Nephron (organoid): Measurements from ENCODE around the gene APMAP.
"Not testable (repeated sequence)": the region's sequence is repeated elsewhere in the genome, so short reads cannot be mapped to it uniquely, and the experiment has no call there.

Experiments
- H3K27ac Mint-ChIP-seq, 3 experiments: 2 replicates each; pipeline ENCODE4 v1.8.0; 2020; ENCODE audit warnings: mixed read lengths in 3 of 3, mild to moderate bottlenecking in 2 of 3, moderate library complexity in 1 of 3
- H3K27me3 Mint-ChIP-seq: 2 replicates; pipeline ENCODE4 v1.8.0; 2021; ENCODE audit warnings: low read depth, mild to moderate bottlenecking, moderate library complexity, mixed read lengths
- H3K36me3 Mint-ChIP-seq: 2 replicates; pipeline ENCODE4 v1.8.0; 2020; ENCODE audit warnings: low read depth, mixed read lengths
- H3K4me1 Mint-ChIP-seq: 2 replicates; pipeline ENCODE4 v1.8.0; 2020; ENCODE audit warnings: mixed read lengths
- H3K4me3 Mint-ChIP-seq, 3 experiments: 2 replicates each; pipeline ENCODE4 v1.8.0; 2020; ENCODE audit warnings: mild to moderate bottlenecking in 3 of 3, mixed read lengths in 3 of 3, moderate library complexity in 2 of 3
- H3K9me3 Mint-ChIP-seq: 2 replicates; pipeline ENCODE4 v1.8.0; 2020; ENCODE audit warnings: mixed read lengths
- TF ChIP-seq, protein P1 (sequence below), 3 experiments: fragments of 200-600 bp; sonication (generic); IDR thresholded peaks; one replicate each; pipeline ENCODE4 v1.5.0; 2021; ENCODE audit warnings: antibody characterized with exemption in 3 of 3; ENCODE audit not compliant: unreplicated experiment in 3 of 3

APMAP gene

DNA sequence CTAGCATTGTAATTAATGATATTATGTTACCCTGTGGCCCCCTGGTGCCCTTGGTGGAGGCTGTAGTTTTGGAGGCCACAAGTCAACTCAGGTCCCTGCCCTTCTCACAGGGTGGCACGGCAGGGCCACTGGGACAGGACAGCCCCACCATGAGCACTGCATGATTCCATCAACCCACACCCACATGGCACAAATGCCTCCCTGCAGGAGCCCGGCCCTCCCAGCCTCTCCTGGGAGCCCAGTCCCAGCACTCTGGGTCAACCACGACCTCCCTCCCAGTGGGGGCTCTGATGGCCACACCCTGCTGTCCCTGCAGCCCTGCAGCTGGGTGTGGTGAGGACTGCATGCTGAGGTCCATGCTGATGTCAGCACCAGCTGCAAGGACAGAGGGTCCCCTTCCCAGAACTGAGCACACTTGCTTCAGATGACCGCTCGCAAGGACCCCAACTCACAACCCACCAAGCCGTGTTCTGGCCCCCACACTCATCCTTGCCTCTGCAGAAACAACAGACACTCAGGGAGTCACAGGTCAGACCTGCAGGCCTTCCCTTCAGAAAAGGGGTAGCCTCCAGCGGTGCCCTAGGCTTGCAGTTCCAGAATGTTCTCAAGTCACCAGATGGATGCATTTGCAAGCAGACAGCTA lies 59.2 kb downstream of the APMAP start:
- Mint-ChIP-seq H3K9me3 (peaks cover 6% of the 10 kb centered on the region), H3K4me3 (no peak overlapping the region), H3K27ac (no peak overlapping the region), H3K27me3 (no peaks in the 10 kb centered on the region), H3K36me3 (no peaks in the 10 kb centered on the region), H3K4me1 (no peaks in the 10 kb centered on the region)
- TF ChIP-seq, protein P1, sequence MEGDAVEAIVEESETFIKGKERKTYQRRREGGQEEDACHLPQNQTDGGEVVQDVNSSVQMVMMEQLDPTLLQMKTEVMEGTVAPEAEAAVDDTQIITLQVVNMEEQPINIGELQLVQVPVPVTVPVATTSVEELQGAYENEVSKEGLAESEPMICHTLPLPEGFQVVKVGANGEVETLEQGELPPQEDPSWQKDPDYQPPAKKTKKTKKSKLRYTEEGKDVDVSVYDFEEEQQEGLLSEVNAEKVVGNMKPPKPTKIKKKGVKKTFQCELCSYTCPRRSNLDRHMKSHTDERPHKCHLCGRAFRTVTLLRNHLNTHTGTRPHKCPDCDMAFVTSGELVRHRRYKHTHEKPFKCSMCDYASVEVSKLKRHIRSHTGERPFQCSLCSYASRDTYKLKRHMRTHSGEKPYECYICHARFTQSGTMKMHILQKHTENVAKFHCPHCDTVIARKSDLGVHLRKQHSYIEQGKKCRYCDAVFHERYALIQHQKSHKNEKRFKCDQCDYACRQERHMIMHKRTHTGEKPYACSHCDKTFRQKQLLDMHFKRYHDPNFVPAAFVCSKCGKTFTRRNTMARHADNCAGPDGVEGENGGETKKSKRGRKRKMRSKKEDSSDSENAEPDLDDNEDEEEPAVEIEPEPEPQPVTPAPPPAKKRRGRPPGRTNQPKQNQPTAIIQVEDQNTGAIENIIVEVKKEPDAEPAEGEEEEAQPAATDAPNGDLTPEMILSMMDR (IDR thresholded peaks at IDR 0.05; ENCODE audit: unreplicated experiment in 3 of 3) = no peak

DNA sequence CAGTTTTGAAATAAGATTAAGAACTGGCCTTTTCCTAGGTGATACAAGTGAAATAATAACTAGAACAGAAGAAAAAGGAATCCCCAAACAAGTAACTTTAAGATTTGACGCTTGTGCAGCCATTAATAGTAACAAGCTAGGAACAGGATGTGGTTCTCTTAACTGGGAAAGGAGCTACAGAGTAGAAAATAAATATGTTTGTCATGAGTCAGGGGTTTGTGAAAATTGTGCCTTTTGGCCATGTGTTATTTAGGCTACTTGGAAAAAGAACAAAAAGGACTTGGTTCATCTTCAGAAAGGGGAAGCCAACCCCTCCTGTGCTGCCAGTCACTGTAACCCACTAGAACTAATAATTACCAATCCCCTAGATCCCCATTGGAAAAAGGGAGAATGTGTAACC lies 60.7 kb downstream of the APMAP start:
- not testable (repeated sequence) for H3K4me1 Mint-ChIP-seq, H3K4me3 Mint-ChIP-seq, H3K9me3 Mint-ChIP-seq, H3K27me3 Mint-ChIP-seq, H3K36me3 Mint-ChIP-seq, H3K27ac Mint-ChIP-seq

DNA sequence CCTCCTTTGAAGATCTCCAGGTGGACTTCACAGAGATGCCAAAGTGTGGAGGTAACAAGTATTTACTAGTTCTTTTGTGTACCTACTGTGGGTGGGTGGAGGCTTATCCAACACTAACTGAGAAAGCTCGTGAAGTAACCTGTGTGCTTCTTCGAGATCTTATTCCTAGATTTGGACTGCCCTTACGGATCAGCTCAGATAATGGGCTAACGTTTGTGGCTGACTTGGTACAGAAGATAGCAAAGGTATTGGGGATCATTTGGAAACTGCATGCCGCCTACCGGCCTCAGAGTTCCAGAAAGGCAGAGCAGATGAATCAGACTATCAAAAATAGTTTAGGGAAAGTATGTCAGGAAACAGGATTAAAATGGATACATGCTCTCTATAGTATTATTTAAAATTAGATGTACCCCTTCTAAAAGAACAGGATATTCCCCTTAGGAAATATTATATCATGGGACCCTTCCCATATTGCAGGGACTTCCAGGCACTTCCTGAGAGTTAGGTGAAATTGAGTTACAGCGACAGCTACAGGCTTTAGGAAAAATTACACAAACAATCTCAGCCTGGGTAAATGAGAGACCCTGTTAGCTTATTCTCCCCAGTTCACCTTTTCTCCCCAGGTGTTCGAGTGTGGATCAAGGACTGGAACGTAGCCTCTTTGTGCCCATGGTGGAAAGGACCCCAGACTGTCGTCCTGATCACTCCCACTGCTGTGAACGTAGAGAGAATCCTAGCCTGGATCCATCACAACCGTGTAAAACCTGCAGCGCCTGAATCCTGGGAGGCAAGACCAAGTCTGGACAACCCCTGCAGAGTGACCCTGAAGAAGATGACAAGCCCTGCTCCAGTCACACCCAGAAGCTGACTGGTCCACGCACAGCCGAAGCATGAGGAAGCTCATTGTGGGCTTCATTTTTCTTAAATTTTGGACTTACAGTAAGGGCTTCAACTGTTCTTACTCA lies 61.5 kb downstream of the APMAP start:
- TF ChIP-seq, protein P1 (IDR thresholded peaks at IDR 0.05; ENCODE audit: unreplicated experiment in 3 of 3) = peak in 2 of 3 experiments; percentile 28 to 40
- not testable (repeated sequence) for H3K36me3 Mint-ChIP-seq, H3K4me3 Mint-ChIP-seq, H3K4me1 Mint-ChIP-seq, H3K27me3 Mint-ChIP-seq, H3K9me3 Mint-ChIP-seq
- H3K27ac Mint-ChIP-seq = peak overlapping the region; percentile 75 to 90 (median 75)

DNA sequence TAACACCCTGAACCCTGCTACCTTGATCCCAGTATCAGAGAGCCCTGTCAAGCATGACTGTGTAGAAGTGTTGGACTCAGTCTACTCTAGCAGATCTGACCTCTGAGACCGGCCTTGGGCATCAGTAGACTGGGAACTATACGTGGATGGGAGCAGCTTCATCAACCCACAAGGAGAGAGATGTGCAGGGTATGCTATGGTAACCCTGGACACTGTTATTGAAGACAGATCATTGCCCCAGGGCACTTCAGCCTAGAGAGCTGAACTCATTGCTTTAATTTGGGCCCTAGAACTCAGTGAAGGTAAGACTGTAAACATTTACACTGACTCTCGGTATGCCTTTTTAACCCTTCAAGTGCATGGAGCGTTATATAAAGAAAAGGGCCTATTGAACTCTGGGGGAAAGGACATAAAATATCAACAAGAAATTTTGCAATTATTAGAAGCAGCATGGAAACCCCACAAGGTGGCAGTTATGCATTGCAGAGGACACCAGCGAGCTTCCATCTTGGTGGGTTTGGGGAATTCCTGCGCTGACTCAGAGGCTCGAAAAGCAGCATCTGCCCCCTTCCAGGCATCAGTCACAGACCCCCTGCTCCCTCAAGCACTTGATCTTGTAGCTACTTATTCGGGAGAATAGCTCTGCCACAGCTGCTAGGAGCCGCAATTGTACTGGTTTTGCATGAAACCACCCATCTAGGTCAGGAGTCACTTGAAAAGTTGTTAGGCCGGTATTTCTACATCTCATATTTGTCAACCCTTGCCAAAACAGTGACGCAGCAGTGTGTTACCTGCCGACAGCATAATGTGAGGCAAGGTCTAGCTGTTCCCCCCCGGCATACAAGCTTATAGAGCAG lies 62.5 kb downstream of the APMAP start:
- not testable (repeated sequence) for H3K27me3 Mint-ChIP-seq, H3K4me3 Mint-ChIP-seq, H3K9me3 Mint-ChIP-seq, H3K4me1 Mint-ChIP-seq, H3K36me3 Mint-ChIP-seq
- peak overlapping the region; percentile 75 to 90 (median 75) for H3K27ac Mint-ChIP-seq

DNA sequence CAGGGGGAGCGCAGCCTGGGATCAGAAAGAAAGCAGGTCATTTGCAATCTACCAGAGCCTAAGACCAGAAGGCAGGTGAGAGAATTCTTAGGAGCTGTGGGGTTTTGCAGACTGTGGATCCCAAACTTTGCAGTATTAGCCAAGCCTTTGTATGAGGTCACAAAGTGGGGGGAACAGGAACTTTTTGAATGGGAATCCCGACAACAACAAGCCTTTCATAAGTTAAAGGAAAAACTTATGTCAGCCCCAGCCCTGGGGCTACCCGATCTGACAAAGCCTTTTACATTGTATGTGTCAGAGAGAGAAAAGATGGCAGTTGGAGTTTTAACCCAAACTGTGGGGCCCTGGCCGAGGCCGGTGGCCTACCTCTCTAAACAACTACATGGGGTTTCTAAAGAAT lies 63.3 kb downstream of the APMAP start:
- not testable (repeated sequence) for H3K4me1 Mint-ChIP-seq

DNA sequence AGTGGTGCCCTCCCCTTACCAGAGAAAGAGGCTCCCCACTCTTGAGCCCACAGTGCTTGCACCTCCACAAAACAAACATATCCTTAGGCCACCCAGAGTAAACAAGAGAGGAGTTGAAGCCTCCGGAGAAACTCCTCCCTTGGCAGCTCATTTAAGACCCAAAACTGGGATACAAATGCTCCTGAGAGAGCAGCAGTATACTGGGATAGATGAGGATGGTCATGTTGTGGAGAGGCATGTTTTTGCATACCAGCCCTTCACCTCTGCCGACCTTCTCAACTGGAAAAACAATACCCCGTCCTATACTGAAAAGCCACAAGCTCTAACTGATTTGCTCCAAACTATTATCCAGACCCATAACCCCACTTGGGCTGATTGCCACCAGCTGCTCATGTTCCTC lies 71.8 kb downstream of the APMAP start:
- H3K9me3 Mint-ChIP-seq, H3K36me3 Mint-ChIP-seq, H3K4me3 Mint-ChIP-seq: not testable (repeated sequence)
- peaks cover 32% of the 10 kb centered on the region for H3K4me1 Mint-ChIP-seq
- H3K27ac Mint-ChIP-seq = peak overlapping the region in 2 of 3 experiments; percentile 21 to 32
- H3K27me3 Mint-ChIP-seq = peaks cover 18% of the 10 kb centered on the region

More for the DNA sequence above, 63.3 kb downstream of the APMAP start:
- not testable (repeated sequence) for H3K4me3 Mint-ChIP-seq, H3K27me3 Mint-ChIP-seq, H3K9me3 Mint-ChIP-seq, H3K36me3 Mint-ChIP-seq
- peak overlapping the region in 1 of 3 experiments; percentile 24 for H3K27ac Mint-ChIP-seq

DNA sequence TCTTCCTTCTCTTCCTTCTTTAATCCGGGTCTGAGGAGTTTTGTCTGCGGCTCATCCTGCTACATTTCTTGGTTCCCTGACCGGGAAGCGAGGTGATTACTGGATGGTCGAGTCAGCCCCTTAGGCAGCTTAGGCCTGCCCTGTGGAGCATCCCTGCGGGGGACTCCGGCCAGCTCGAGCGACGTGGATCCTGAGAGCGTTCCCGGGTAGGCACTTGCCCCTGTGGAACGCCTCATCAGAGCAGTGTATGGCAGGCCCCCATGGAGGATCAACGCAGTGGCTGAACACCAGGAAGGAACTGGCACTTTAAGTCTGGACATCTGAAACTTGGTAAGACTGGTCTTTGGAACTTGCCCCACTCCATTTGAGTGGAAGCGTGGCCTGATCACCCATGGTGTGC lies 72.9 kb downstream of the APMAP start:
- H3K4me1 Mint-ChIP-seq = peaks cover 32% of the 10 kb centered on the region
- H3K36me3 Mint-ChIP-seq, H3K27ac Mint-ChIP-seq, H3K9me3 Mint-ChIP-seq: not testable (repeated sequence)
- H3K4me3 Mint-ChIP-seq = peak overlapping the region in 1 of 3 experiments; percentile 5
- H3K27me3 Mint-ChIP-seq = peaks cover 19% of the 10 kb centered on the region
